Endothelial cell of umbilical vein (primary cell): Measurements from ENCODE around the gene KBTBD13. TPM values are rescaled to one million over a fixed set of nuclear protein-coding genes. Genes with fewer than 3 reads are reported as not detected.

ENCODE experiments used
- BruUV-seq: library from RNA; stranded (reverse); fragments of 400-500 nt; replicated peaks from 2 replicates; lab custom pipeline; 2021; lab: Mats Ljungman, UMichigan
- CTCF ChIA-PET: fragments of 300-600, 350-600 bp; sonication (Branson Sonifier 250); formaldehyde crosslinking; loops from one replicate; lab custom pipeline; 2021; ENCODE audit warnings: antibody characterized with exemption, inconsistent platforms; lab: Charles Lee
- POLR2A ChIA-PET: fragments of 300-600, 350-600 bp; sonication (Branson Sonifier 250); formaldehyde crosslinking; loops from one replicate; lab custom pipeline; 2021; ENCODE audit warnings: antibody characterized with exemption, inconsistent platforms; lab: Charles Lee
- DNase-seq: peaks from one replicate; pipeline ENCODE4 v3.0.0-alpha.2; 2011; ENCODE audit warnings: low read depth, low spot score
- FAIRE-seq: peaks from 2 replicates; lab custom pipeline; 2011; peaks lifted over from hg19 to GRCh38; lab: Jason Lieb, UNC
- H2AFZ ChIP-seq: 2 replicates; pipeline ENCODE4 v1.6.0; 2012; ENCODE audit warnings: low read depth, low read length, control low read depth, inconsistent platforms
- H3K27ac ChIP-seq: 2 replicates; pipeline ENCODE4 v1.5.1; 2011; ENCODE audit warnings: low read depth, mild to moderate bottlenecking, control low read depth, low read length, moderate library complexity; ENCODE audit not compliant: insufficient read depth
- H3K27me3 ChIP-seq, 2 experiments: 2 replicates each; pipeline versions ENCODE4 v1.6.0 to v1.6.1; 2011; ENCODE audit warnings: low read length in 2 of 2, mixed read lengths in 1 of 2; ENCODE audit not compliant: control insufficient read depth in 2 of 2, insufficient read depth in 2 of 2
- H3K36me3 ChIP-seq, 2 experiments: 2 replicates in 1 of 2; 3 replicates in 1 of 2; pipeline ENCODE4 v1.5.1; 2011; ENCODE audit warnings: low read length in 2 of 2, mild to moderate bottlenecking in 1 of 2, moderate library complexity in 1 of 2; ENCODE audit not compliant: control insufficient read depth in 2 of 2, insufficient read depth in 2 of 2; ENCODE audit errors: extremely low read depth in 1 of 2
- H3K4me1 ChIP-seq: 3 replicates; pipeline ENCODE4 v1.5.1; 2011; ENCODE audit warnings: mild to moderate bottlenecking, low read length; ENCODE audit not compliant: control insufficient read depth, insufficient read depth; ENCODE audit errors: extremely low read depth
- H3K4me2 ChIP-seq: 2 replicates; pipeline ENCODE4 v1.6.1; 2011; ENCODE audit warnings: low read length, control low read depth, mixed read lengths; ENCODE audit not compliant: insufficient read depth
- H3K4me3 ChIP-seq, 3 experiments: fragments of 200-600 bp in 1 of 3; sonication (generic), shearing (Covaris generic) in 1 of 3; replicated peaks in 1 of 3; 2 replicates each; pipeline ENCODE4 v1.5.1; 2011 to 2016; ENCODE audit warnings: control low read depth in 3 of 3, low read length in 3 of 3, mild to moderate bottlenecking in 2 of 3, inconsistent platforms in 1 of 3, low read depth in 1 of 3, moderate library complexity in 1 of 3; ENCODE audit not compliant: insufficient read depth in 1 of 3
- H3K79me2 ChIP-seq: 2 replicates; pipeline ENCODE4 v1.6.0; 2012; ENCODE audit warnings: low read length, inconsistent platforms; ENCODE audit not compliant: control insufficient read depth, insufficient read depth
- H3K9ac ChIP-seq: replicated peaks from 2 replicates; pipeline ENCODE3; 2011; ENCODE audit warnings: low read length, control low read depth; ENCODE audit not compliant: insufficient read depth; ENCODE audit errors: extremely low read depth
- H3K9me1 ChIP-seq: replicated peaks from 3 replicates; pipeline ENCODE4 v1.6.0; 2011; ENCODE audit warnings: mild to moderate bottlenecking, low read length; ENCODE audit not compliant: control insufficient read depth, insufficient read depth; ENCODE audit errors: extremely low read depth
- H3K9me3 ChIP-seq: replicated peaks from 2 replicates; pipeline ENCODE4 v1.5.1; 2012; ENCODE audit warnings: low read length, inconsistent platforms; ENCODE audit not compliant: control insufficient read depth, insufficient read depth
- H4K20me1 ChIP-seq: replicated peaks from 2 replicates; pipeline ENCODE3; 2011; ENCODE audit warnings: mild to moderate bottlenecking, low read length; ENCODE audit not compliant: control insufficient read depth, insufficient read depth; ENCODE audit errors: extremely low read depth
- CTCF ChIP-seq, 2 donors: IDR thresholded peaks; 1 replicate in 1 of 2; 2 replicates in 1 of 2; pipeline ENCODE4 v1.5.1; 2011; ENCODE audit warnings: low read length in 2 of 2, mild to moderate bottlenecking in 2 of 2, moderate library complexity in 2 of 2, control low read depth in 1 of 2, inconsistent platforms in 1 of 2, low read depth in 1 of 2; ENCODE audit not compliant: insufficient read depth in 1 of 2; ENCODE audit errors: extremely low read depth in 1 of 2
- EZH2 ChIP-seq: IDR thresholded peaks from 2 replicates; pipeline ENCODE4 v1.6.1; 2012; ENCODE audit warnings: borderline replicate concordance, low read depth, mild to moderate bottlenecking, moderate library complexity, low read length, inconsistent platforms; ENCODE audit not compliant: severe bottlenecking
- FOS ChIP-seq: IDR thresholded peaks from 2 replicates; pipeline ENCODE4 v1.6.1; 2011; ENCODE audit warnings: mild to moderate bottlenecking, low read length, moderate library complexity, borderline replicate concordance; ENCODE audit not compliant: insufficient read depth
- GATA2 ChIP-seq: IDR thresholded peaks from 2 replicates; pipeline ENCODE4 v1.7.0; 2011; ENCODE audit warnings: low read depth, mild to moderate bottlenecking, moderate library complexity, mixed read lengths, low read length; ENCODE audit not compliant: insufficient read length, insufficient read depth
- JUN ChIP-seq: IDR thresholded peaks from 2 replicates; pipeline ENCODE4 v1.6.1; 2011; ENCODE audit warnings: borderline replicate concordance, low read depth; ENCODE audit not compliant: insufficient read length, insufficient read depth
- MYC ChIP-seq: IDR thresholded peaks from one replicate; pipeline ENCODE4 v1.6.1; 2011; ENCODE audit warnings: mild to moderate bottlenecking, low read depth, low read length
- POLR2A ChIP-seq: IDR thresholded peaks from 2 replicates; pipeline ENCODE4 v1.6.1; 2012; ENCODE audit warnings: low read depth, mild to moderate bottlenecking, control low read depth, low read length
- POLR2AphosphoS5 ChIP-seq: IDR thresholded peaks from 2 replicates; pipeline ENCODE4 v1.6.1; 2012; ENCODE audit warnings: low read depth, mild to moderate bottlenecking, control low read depth, low read length, moderate library complexity; ENCODE audit not compliant: insufficient read depth
- dilution Hi-C: fragments of 300-500 bp; cut with MboI; formaldehyde crosslinking; loops from one replicate; pipeline ENCODE4 v1.15.0; 2019; ENCODE audit warnings: low sequenced_read_pairs; ENCODE audit not compliant: extremely low pct_ligation_motif_present
- intact Hi-C: fragments of 100-400 bp; cut with micrococcal nuclease; formaldehyde crosslinking; loops from one replicate; pipeline ENCODE4 v1.10.0; 2022
- polyA plus RNA-seq, 4 experiments: library from polyadenylated mRNA; depleted of rRNA in 3 of 4; stranded (reverse) in 3 of 4; unstranded in 1 of 4; fragments of >200 nt; gene quantifications; 2 replicates each; pipeline versions ENCODE4 v1.2.1 to v1.2.3, GENCODE V29; 2011 to 2012; ENCODE audit warnings: missing spikeins in 1 of 4
- total RNA-seq: library from RNA; stranded (reverse); gene quantifications from 2 replicates; pipeline ENCODE4 v1.2.3, GENCODE V29; 2021
- TF ChIP-seq, protein P1 (sequence below): IDR thresholded peaks from 2 replicates; pipeline ENCODE4 v1.6.1; 2011; ENCODE audit not compliant: insufficient read depth, insufficient read length

KBTBD13 gene
- total and polyA plus RNA-seq, 2 donors (not counting 3 experiments of a cell fraction or from before 2014, with no cell fraction given): not detected

DNA sequence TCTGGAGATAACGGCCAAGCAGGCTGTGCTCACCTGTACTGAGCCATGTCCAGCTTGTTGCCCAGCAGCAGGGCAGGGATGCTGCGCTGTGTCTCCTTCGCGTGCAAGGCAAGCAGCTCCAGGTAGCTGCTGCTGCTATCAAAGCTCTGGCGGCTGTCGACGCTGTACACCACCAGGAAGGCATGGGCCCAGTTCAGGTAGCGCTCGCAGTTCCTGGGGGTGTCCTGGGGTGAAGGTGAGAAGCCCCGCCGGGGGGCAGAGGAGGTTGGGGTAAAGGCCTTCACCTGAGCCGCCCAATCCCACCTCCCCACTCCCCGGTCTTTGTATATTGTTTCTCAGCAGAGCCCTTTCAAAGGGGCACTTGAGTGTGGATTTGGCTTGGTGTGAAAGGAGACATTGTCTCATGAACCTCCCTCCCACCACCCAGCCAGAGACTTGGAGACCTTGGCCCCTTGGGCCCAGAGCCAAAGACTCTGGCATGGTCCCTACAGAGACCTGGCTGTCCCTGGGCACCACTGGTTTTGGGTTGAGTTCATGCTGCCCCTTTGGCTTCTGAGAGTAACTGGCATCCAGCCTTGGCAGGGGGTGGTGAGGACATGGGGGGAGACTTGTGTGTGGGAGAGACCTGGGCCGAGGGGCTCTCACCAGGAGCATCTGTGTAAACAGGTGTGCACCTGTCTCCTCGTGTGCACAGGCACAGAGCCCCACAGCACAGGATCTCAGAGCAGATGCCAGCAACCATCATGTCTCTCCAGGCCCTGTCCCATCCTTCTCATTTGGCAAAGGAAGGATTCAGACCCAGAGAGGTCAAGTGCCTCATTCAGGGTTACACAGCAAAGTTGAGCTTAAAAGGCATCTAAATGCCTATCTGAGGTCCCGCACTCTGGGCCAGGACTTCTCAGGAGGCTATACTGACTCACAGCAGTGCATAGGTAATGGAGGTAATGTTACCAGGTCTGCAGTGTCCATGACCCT lies 17.9 kb upstream of the KBTBD13 start:
- H3K9ac ChIP-seq: no peak overlapping the region
- ChIA-PET CTCF (interaction anchor here (0.8 to 1.4 kb wide), 3 partner anchors 24 to 212 kb away, joined by 3 to 6 read pairs (median 4); no protein-coding TSS in a partner anchor), POLR2A (no interaction called here)
- no peak overlapping the region for H3K4me2 ChIP-seq
- H3K79me2 ChIP-seq: no peaks in the 10 kb centered on the region
- H3K4me3 ChIP-seq: no peak overlapping the region
- no peaks in the 10 kb centered on the region for H3K27me3 ChIP-seq
- no TSS peak for BruUV-seq
- TF ChIP-seq EZH2 (no peak), POLR2A (no peak), MYC (no peak), POLR2AphosphoS5 (no peak), CTCF (IDR thresholded peaks at IDR 0.05; ENCODE audit: extremely low read depth in 1 of 2, insufficient read depth in 1 of 2, low read depth in 1 of 2, low read length in 2 of 2) (no peak), GATA2 (no peak), JUN (no peak), FOS (no peak)
- TF ChIP-seq, protein P1, sequence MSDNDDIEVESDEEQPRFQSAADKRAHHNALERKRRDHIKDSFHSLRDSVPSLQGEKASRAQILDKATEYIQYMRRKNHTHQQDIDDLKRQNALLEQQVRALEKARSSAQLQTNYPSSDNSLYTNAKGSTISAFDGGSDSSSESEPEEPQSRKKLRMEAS: no peak
- no peaks in the 10 kb centered on the region for H3K9me1 ChIP-seq
- DNase-seq (no peak), FAIRE-seq (no peak)
- H3K9me3 ChIP-seq: no peaks in the 10 kb centered on the region
- H4K20me1 ChIP-seq: no peaks in the 10 kb centered on the region
- no peaks in the 10 kb centered on the region for H3K36me3 ChIP-seq
- dilution Hi-C loops (no loop called here), intact Hi-C loops (no loop called here)
- no peak overlapping the region for H2AFZ ChIP-seq
- no peak overlapping the region for H3K27ac ChIP-seq
- no peaks in the 10 kb centered on the region for H3K4me1 ChIP-seq
